Measurements from ENCODE around the gene STT3A. TPM values are rescaled to one million over a fixed set of nuclear protein-coding genes. Genes with fewer than 3 reads are reported as not detected.

STT3A gene
- total RNA-seq, 2 experiments from 2014 or later: 121 to 132 TPM

- Mint-ChIP-seq H3K27me3 (no peaks in the 10 kb centered on the region), H3K4me1 (ENCODE audit: low read depth) (no peaks in the 10 kb centered on the region), H3K9me3 (peaks cover 15% of the 10 kb centered on the region), H3K27ac (no peak overlapping the region), H3K36me3 (peaks cover 43% of the 10 kb centered on the region), H3K4me3 (no peak overlapping the region)
- DNase-seq: no peak
- POLR2A ChIA-PET: interaction anchor here (1.3 kb wide), 1 partner anchor 45 kb away, joined by 4 read pairs; the partner anchor contains the start of gene CHEK1
- intact Hi-C loops (cut with micrococcal nuclease): no loop called here
- CTCF ChIA-PET: no interaction called here
Measured at GRCh38 chr11:125670172-125670571, 77.5 kb downstream of the STT3A start.

DNA sequence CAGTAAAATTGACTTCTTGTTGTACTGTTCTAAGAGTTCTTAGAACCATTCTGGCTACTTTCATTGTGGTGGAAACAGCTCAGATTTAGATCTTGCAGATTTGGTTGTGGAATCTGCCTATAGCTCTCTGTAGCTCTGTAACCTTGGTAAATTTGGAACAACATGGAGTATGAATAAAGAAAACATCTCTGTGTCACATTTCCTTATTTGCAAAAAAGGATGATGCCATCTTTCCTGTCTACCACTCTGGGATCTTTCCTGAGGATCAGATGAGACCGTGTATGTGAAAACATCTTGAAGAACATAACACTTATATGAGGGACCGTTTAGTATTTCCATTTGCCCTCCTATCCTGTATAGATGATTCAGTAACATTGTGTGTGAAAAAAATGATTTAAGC lies 78.9 kb downstream of the STT3A start:
- peaks cover 6% of the 10 kb centered on the region for H3K9me3 Mint-ChIP-seq
- intact Hi-C loops (cut with micrococcal nuclease): no loop called here
- H3K4me1 Mint-ChIP-seq (ENCODE audit: low read depth): no peaks in the 10 kb centered on the region
- DNase-seq: no peak
- no peaks in the 10 kb centered on the region for H3K27me3 Mint-ChIP-seq
- POLR2A ChIA-PET: no interaction called here
- no peak overlapping the region for H3K4me3 Mint-ChIP-seq
- CTCF ChIA-PET: no interaction called here
- peaks cover 35% of the 10 kb centered on the region for H3K36me3 Mint-ChIP-seq
- H3K27ac Mint-ChIP-seq: no peak overlapping the region

Other genes starting within 250 kb of the STT3A start
- 1 to 10 TPM; 2.1 to 3.3 TPM for gene FEZ1, start 96.6 kb upstream of the STT3A start, total RNA-seq
- gene EI24, start 23.4 kb upstream of the STT3A start, total RNA-seq: 10 to 100 TPM; 28.7 to 29.1 TPM
- 100 to 1,000 TPM; 140 to 155 TPM for gene CHEK1, start 32.3 kb downstream of the STT3A start, total RNA-seq
- gene ACRV1, start 88.0 kb downstream of the STT3A start, total RNA-seq: not detected
- gene PATE1, start 153.4 kb downstream of the STT3A start, total RNA-seq: not detected
- not detected for gene PATE2, start 186.0 kb downstream of the STT3A start, total RNA-seq
- not detected for gene PATE3, start 195.3 kb downstream of the STT3A start, total RNA-seq
- gene PATE4, start 240.5 kb downstream of the STT3A start, total RNA-seq: not detected